GM12865 (cell line): ENCODE results near the gene LAYN.

Experiments
- DNase-seq: peaks from one replicate; pipeline ENCODE4 v3.0.0; 2010; ENCODE audit warnings: low read depth
- H3K4me3 ChIP-seq: 2 replicates; pipeline ENCODE4 v1.5.1; 2011; ENCODE audit warnings: mild to moderate bottlenecking, low read depth, low read length, control low read depth
- CTCF ChIP-seq: IDR thresholded peaks from 2 replicates; pipeline ENCODE4 v1.5.1; 2011; ENCODE audit warnings: low read length, control low read depth, low read depth, inconsistent platforms; ENCODE audit not compliant: insufficient read depth; ENCODE audit errors: missing control alignments

The LAYN gene

GRCh38 chr11:111598148-111598547 lies 57.6 kb downstream of the LAYN start:
- no peak for DNase-seq
- H3K4me3 ChIP-seq: no peak overlapping the region
- no peak for TF ChIP-seq CTCF

- no peak for DNase-seq
- TF ChIP-seq CTCF: no peak
- H3K4me3 ChIP-seq: no peak overlapping the region
Measured at GRCh38 chr11:111598559-111598958, 58.0 kb downstream of the LAYN start.

GRCh38 chr11:111601636-111601978 lies 61.1 kb downstream of the LAYN start:
- TF ChIP-seq CTCF: no peak
- no peak for DNase-seq
- H3K4me3 ChIP-seq: peak overlapping the region; percentile 56

GRCh38 chr11:111601979-111602864 lies 61.7 kb downstream of the LAYN start, which contains the start of gene SIK2:
SIK2 (plus strand) TSS chr11:111602449; CDS start chr11:111602564, 115 bp downstream.
- TF ChIP-seq CTCF: peak; percentile 98
- peak; percentile 97 for DNase-seq
- H3K4me3 ChIP-seq: peak within 1 kb of the TSS; percentile 73

DNA sequence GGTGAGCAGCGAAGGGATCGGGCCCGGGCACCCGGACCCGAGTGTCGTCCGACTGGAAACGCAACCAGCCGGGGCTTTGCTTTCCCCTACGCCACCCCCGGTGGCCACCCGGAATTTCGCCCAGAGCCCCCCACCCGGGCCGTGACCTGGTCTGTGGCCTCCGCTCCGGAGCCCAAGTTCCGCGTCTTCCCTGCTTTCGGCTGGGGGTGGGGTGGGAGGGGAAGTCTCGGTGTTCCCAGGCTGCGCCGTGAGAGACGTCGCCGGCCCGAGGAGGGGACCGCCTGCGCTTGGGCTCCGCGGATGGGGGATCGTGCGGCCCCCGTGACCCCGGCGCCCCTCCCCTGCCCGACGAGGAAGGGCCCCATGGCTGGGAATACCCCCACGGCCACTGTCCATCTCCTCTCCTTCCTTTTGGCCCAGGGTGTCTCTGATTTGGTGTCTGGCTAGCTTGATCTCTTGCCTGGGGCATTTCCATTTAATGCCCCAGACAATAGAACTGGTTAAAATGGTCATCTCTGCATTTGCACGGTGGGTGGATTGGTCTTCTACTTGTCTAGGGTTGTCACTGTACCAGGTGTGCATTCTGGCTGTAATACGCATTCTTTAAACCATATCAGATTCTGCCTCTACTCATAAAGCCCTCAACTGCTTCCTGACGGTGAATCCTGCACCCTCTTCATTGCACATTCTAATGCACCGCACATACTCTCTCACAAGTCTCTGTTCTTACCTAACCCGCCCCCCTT lies 62.5 kb downstream of the LAYN start:
- TF ChIP-seq CTCF: no peak
- DNase-seq: peak; percentile 35
- peak overlapping the region; percentile 73 for H3K4me3 ChIP-seq

GRCh38 chr11:111603611-111604130 lies 63.2 kb downstream of the LAYN start:
- no peak for TF ChIP-seq CTCF
- DNase-seq: no peak
- peak overlapping the region; percentile 73 for H3K4me3 ChIP-seq
